IMR-90 (cell line): Measurements from ENCODE around the gene CAPSL. TPM values are rescaled to one million over a fixed set of nuclear protein-coding genes. Genes with fewer than 3 reads are reported as not detected.

Experiments
- microRNA-seq, 2 experiments: library from miRNA; stranded (forward) in 1 of 2; unstranded in 1 of 2; fragments of 10-50 nt in 1 of 2; fragments of <30 nt in 1 of 2; gene quantifications in 1 of 2; microRNA quantifications in 1 of 2; one replicate each; pipeline versions ENCODE3 to v1.1.0; 2013 to 2020; ENCODE audit not compliant: insufficient read depth in 1 of 2, insufficient read length in 1 of 2, unreplicated experiment in 1 of 2
- polyA plus RNA-seq, 3 experiments: library from polyadenylated mRNA; depleted of rRNA; stranded (reverse); fragments of >200 nt; gene quantifications; 2 replicates each; pipeline ENCODE4 v1.2.3, GENCODE V29; 2012; ENCODE audit warnings: low replicate concordance in 1 of 3
- small RNA-seq, 5 experiments: library from RNA; depleted of rRNA; stranded (forward); fragments of <200 nt; gene quantifications; one replicate each; pipeline ENCODE3, GENCODE V24; 2012
- total RNA-seq: library from RNA; depleted of rRNA; stranded (reverse); fragments of >200 nt; gene quantifications from 2 replicates; pipeline ENCODE4 v1.2.3, GENCODE V29; 2012; rRNA removed

CAPSL gene
- total and polyA plus RNA-seq, 2 of the 4 experiments (the other 2 are of a cell fraction): 0.09 TPM; not detected in 1

Small RNA genes within 50 kb of the gene (microRNA-seq; reads per million reads assigned to microRNA genes)
- not detected for gene AC112204.1 (ENCODE audit: insufficient read depth, insufficient read length)

Small RNA genes within 50 kb of the gene (small RNA-seq; reads per million reads assigned to genes)
- 0 reads per million in 5 experiments for gene AC112204.1

Other genes starting within 250 kb of the CAPSL start
- 56.9 and 71.7 TPM in 2 replicates for gene IL7R, start 81.7 kb downstream of the CAPSL start, total RNA-seq
- gene IL7R, start 81.7 kb downstream of the CAPSL start, polyA plus RNA-seq (2012; rRNA removed): 39.0 and 40.7 TPM in 2 replicates
- not detected in 2 replicates for gene UGT3A1, start 52.8 kb upstream of the CAPSL start, total RNA-seq
- not detected in 2 replicates for gene UGT3A1, start 52.8 kb upstream of the CAPSL start, polyA plus RNA-seq (2012; rRNA removed)
- not detected in 2 replicates for gene UGT3A2, start 128.3 kb upstream of the CAPSL start, total RNA-seq
- gene UGT3A2, start 128.3 kb upstream of the CAPSL start, polyA plus RNA-seq (2012; rRNA removed): not detected in 2 replicates
- gene LMBRD2, start 213.3 kb upstream of the CAPSL start, total RNA-seq: 5.2 and 11.4 TPM in 2 replicates
- 1.3 and 1.8 TPM in 2 replicates for gene LMBRD2, start 213.3 kb upstream of the CAPSL start, polyA plus RNA-seq (2012; rRNA removed)
- 72.5 and 92.1 TPM in 2 replicates for gene SKP2, start 213.5 kb upstream of the CAPSL start, total RNA-seq
- 19.9 and 23.3 TPM in 2 replicates for gene SKP2, start 213.5 kb upstream of the CAPSL start, polyA plus RNA-seq (2012; rRNA removed)